Neural cell (in vitro differentiated cells): ENCODE measurements around the gene OXNAD1.

ENCODE experiments used
- EP300 ChIP-seq: fragments of 450-650 bp; conservative IDR thresholded peaks from 2 replicates; pipeline ENCODE4 v1.6.1; 2014; ENCODE audit warnings: antibody characterized with exemption, mild to moderate bottlenecking, moderate library complexity; ENCODE audit not compliant: poor library complexity, severe bottlenecking
- EZH2 ChIP-seq: fragments of 200-600, 300-800 bp; shearing (Covaris generic), sonication (generic); IDR thresholded peaks from 2 replicates; pipeline ENCODE4 v1.6.1; 2014; ENCODE audit warnings: antibody characterized with exemption, low read length, borderline replicate concordance, mild to moderate bottlenecking; ENCODE audit not compliant: insufficient read depth, poor library complexity, severe bottlenecking
- POLR2AphosphoS5 ChIP-seq: IDR thresholded peaks from 2 replicates; pipeline ENCODE4 v1.6.1; 2012
- TAF1 ChIP-seq: IDR thresholded peaks from 2 replicates; pipeline ENCODE4 v1.6.1; 2012; ENCODE audit warnings: low read depth
- TF ChIP-seq, protein P1 (sequence below): fragments of 450-650 bp; IDR thresholded peaks from 2 replicates; pipeline ENCODE4 v1.5.1; 2014; ENCODE audit warnings: antibody characterized with exemption, mild to moderate bottlenecking, moderate library complexity; ENCODE audit not compliant: poor library complexity, severe bottlenecking

DNA sequence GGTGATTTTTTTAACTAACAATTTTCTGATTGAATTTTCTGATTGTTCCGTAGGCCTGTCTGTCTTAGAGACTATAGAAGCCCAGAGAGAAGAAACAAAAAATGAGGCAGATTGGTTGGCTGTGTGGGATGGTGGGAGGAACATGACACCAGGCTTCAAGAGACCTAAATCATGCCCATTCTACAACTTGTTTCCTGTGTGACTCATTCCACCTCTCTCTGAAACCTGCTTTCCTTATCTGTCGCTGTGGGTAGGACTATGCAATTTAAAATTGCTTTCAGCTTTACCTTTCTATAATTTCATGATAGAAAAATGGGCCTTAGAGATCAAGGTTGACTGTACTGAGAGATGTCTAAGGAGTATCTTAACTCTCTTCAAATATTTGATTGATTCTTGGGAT lies 44.5 kb downstream of the OXNAD1 start:
- TF ChIP-seq TAF1 = no peak
- TF ChIP-seq, protein P1, sequence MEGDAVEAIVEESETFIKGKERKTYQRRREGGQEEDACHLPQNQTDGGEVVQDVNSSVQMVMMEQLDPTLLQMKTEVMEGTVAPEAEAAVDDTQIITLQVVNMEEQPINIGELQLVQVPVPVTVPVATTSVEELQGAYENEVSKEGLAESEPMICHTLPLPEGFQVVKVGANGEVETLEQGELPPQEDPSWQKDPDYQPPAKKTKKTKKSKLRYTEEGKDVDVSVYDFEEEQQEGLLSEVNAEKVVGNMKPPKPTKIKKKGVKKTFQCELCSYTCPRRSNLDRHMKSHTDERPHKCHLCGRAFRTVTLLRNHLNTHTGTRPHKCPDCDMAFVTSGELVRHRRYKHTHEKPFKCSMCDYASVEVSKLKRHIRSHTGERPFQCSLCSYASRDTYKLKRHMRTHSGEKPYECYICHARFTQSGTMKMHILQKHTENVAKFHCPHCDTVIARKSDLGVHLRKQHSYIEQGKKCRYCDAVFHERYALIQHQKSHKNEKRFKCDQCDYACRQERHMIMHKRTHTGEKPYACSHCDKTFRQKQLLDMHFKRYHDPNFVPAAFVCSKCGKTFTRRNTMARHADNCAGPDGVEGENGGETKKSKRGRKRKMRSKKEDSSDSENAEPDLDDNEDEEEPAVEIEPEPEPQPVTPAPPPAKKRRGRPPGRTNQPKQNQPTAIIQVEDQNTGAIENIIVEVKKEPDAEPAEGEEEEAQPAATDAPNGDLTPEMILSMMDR = no peak
- TF ChIP-seq POLR2AphosphoS5 = no peak
- no peak for TF ChIP-seq EP300
- TF ChIP-seq EZH2 = no peak
